Measurements from ENCODE around the gene GCGR. TPM values are rescaled to one million over a fixed set of nuclear protein-coding genes. Genes with fewer than 3 reads are reported as not detected.

GCGR gene
- total RNA-seq, 1 donor from 2014 or later = not detected

DNA sequence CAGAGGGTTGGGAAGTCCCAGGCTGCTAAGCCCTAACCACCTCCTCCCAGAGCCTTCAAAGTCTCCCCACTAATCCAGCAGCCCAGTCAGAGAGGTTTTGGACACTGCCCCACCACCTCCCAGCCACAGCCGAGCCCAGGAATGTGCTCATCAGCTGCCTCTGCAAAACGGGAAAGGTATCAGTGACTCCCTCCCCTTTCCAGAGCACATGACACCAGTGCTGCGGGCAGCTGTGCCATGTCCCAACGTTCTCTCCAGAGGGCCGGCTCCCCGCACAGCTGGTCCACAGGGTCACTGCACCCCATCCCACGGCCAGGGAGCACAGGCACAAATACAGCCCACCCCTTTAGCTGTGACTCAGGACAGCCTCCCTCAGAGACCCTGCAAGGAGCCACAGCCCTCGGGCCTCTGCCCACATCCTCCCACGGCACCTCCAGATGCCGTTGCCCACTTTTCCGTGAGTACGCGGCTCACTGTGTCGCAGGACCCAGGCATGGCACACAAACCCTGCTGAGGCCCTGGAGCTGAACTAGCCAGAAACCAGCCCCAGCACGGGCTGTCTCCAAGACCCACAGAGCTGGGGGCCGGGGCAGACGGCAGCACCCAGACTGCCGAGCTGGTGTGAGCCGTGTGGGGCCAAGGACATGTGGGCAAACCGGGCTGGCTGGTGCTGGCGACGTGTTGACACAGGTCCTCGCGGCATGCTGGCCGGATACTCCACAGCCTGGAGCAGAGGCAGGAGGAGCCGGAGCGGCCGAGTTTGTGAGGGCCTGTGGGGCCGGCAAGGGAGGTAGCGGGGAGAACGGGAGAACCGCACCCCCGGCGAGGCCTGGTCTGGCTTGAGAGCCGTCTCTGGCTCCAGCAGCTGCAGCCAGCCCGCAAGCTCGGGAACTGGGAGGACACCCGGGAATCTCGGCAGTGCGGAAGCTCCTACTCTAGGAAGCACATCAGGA, 37.2 kb downstream of the GCGR start:
- Mint-ChIP-seq H3K36me3 (ENCODE audit: low read depth, unreplicated experiment) (peaks cover 10% of the 10 kb centered on the region), H3K27me3 (ENCODE audit: low read depth, unreplicated experiment) (no peaks in the 10 kb centered on the region), H3K9me3 (ENCODE audit: unreplicated experiment) (no peaks in the 10 kb centered on the region), H3K4me3 (ENCODE audit: unreplicated experiment) (no peak overlapping the region), H3K27ac (ENCODE audit: unreplicated experiment) (no peak overlapping the region), H3K4me1 (ENCODE audit: low read depth, unreplicated experiment) (no peaks in the 10 kb centered on the region)
- no peaks in the 10 kb centered on the region for H3K9me3 ChIP-seq (ENCODE audit: insufficient read depth, low read depth, low read length)
- peaks cover 48% of the 10 kb centered on the region for H4K20me1 ChIP-seq (ENCODE audit: insufficient read depth, low read length)
- H3K9ac ChIP-seq (ENCODE audit: low read length) = no peak overlapping the region
- no peaks in the 10 kb centered on the region for H3K27me3 ChIP-seq (ENCODE audit: insufficient read depth, low read length)
- H3K79me2 ChIP-seq (ENCODE audit: insufficient read depth, low read length) = no peaks in the 10 kb centered on the region
- no peak overlapping the region for H3K4me2 ChIP-seq (ENCODE audit: low read length)
- no peaks in the 10 kb centered on the region for H3K4me1 ChIP-seq (ENCODE audit: insufficient read depth, low read length)
- DNase-seq (ENCODE audit: low read depth) (no peak), FAIRE-seq (no peak)
- TF ChIP-seq, protein P1, sequence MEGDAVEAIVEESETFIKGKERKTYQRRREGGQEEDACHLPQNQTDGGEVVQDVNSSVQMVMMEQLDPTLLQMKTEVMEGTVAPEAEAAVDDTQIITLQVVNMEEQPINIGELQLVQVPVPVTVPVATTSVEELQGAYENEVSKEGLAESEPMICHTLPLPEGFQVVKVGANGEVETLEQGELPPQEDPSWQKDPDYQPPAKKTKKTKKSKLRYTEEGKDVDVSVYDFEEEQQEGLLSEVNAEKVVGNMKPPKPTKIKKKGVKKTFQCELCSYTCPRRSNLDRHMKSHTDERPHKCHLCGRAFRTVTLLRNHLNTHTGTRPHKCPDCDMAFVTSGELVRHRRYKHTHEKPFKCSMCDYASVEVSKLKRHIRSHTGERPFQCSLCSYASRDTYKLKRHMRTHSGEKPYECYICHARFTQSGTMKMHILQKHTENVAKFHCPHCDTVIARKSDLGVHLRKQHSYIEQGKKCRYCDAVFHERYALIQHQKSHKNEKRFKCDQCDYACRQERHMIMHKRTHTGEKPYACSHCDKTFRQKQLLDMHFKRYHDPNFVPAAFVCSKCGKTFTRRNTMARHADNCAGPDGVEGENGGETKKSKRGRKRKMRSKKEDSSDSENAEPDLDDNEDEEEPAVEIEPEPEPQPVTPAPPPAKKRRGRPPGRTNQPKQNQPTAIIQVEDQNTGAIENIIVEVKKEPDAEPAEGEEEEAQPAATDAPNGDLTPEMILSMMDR (IDR thresholded peaks at IDR 0.05; ENCODE audit: insufficient read depth, low read depth, low read length) = no peak
- TF ChIP-seq EZH2 (IDR thresholded peaks at IDR 0.05; ENCODE audit: insufficient read depth, low read length) = no peak
- H3K36me3 ChIP-seq (ENCODE audit: insufficient read depth, low read length) = peaks cover 23% of the 10 kb centered on the region
- H3K4me3 ChIP-seq (ENCODE audit: insufficient read depth, low read depth, low read length) = no peak overlapping the region
- H2AFZ ChIP-seq (ENCODE audit: low read depth, low read length) = no peak overlapping the region
- H3K27ac ChIP-seq (ENCODE audit: low read depth, low read length) = no peak overlapping the region

DNA sequence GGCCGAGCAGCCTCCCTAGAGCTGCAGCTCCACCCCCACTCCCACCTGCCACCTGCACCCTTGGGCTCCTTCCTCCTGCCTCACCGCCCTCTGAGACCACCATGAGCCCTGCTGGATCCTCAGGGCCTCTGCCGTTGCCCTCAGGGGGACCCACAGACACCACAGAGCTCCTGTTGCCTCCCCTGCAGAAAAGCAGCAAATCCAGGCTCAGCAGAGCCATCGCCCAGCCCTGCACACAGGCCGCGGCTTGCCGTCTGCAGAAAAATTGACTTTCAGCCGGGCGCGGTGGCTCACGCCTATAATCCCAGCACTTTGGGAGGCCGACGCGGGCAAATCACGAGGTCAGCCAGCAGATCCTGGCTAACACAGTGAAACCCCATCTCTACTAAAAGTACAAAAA, 37.9 kb downstream of the GCGR start:
- TF ChIP-seq, protein P1 (IDR thresholded peaks at IDR 0.05; ENCODE audit: insufficient read depth, low read depth, low read length) = no peak
- no peak for TF ChIP-seq EZH2 (IDR thresholded peaks at IDR 0.05; ENCODE audit: insufficient read depth, low read length)
- peaks cover 13% of the 10 kb centered on the region for H3K36me3 Mint-ChIP-seq (ENCODE audit: low read depth, unreplicated experiment)
- no peaks in the 10 kb centered on the region for H3K27me3 ChIP-seq (ENCODE audit: insufficient read depth, low read length)
- H3K4me3 ChIP-seq (ENCODE audit: insufficient read depth, low read depth, low read length) = no peak overlapping the region
- no peak overlapping the region for H2AFZ ChIP-seq (ENCODE audit: low read depth, low read length)
- H4K20me1 ChIP-seq (ENCODE audit: insufficient read depth, low read length) = peaks cover 56% of the 10 kb centered on the region
- H3K36me3 ChIP-seq (ENCODE audit: insufficient read depth, low read length) = peaks cover 30% of the 10 kb centered on the region
- no peak overlapping the region for H3K27ac ChIP-seq (ENCODE audit: low read depth, low read length)
- no peak overlapping the region for H3K4me3 Mint-ChIP-seq (ENCODE audit: unreplicated experiment)
- no peaks in the 10 kb centered on the region for H3K9me3 Mint-ChIP-seq (ENCODE audit: unreplicated experiment)
- FAIRE-seq = no peak
- no peaks in the 10 kb centered on the region for H3K4me1 Mint-ChIP-seq (ENCODE audit: low read depth, unreplicated experiment)
- H3K9ac ChIP-seq (ENCODE audit: low read length) = no peak overlapping the region
- no peak for DNase-seq (ENCODE audit: low read depth)
- no peak overlapping the region for H3K4me2 ChIP-seq (ENCODE audit: low read length)
- H3K27me3 Mint-ChIP-seq (ENCODE audit: low read depth, unreplicated experiment) = no peaks in the 10 kb centered on the region
- no peaks in the 10 kb centered on the region for H3K4me1 ChIP-seq (ENCODE audit: insufficient read depth, low read length)
- no peaks in the 10 kb centered on the region for H3K79me2 ChIP-seq (ENCODE audit: insufficient read depth, low read length)
- no peaks in the 10 kb centered on the region for H3K9me3 ChIP-seq (ENCODE audit: insufficient read depth, low read depth, low read length)
- H3K27ac Mint-ChIP-seq (ENCODE audit: unreplicated experiment) = no peak overlapping the region

DNA sequence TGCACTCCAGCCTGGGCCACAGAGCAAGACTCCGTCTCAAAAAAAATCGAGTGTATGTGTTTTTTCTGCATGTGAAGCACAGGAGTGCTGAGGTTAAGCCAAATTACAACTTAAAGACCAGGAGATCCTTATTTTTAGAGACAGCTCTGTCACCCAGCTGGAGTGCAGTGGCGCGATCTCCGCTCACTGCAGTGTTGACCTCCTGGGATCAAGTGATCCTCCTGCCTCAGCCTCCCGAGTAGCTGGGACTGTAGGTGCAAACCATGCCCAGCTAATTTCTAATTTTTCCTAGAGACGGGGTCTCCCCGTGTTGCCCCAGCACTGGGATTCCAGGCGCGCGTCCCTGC, 38.4 kb downstream of the GCGR start:
- no peak overlapping the region for H3K27ac ChIP-seq (ENCODE audit: low read depth, low read length)
- H3K79me2 ChIP-seq (ENCODE audit: insufficient read depth, low read length) = peaks cover 4% of the 10 kb centered on the region
- H3K4me3 ChIP-seq (ENCODE audit: insufficient read depth, low read depth, low read length) = no peak overlapping the region
- H3K4me2 ChIP-seq (ENCODE audit: low read length) = no peak overlapping the region
- Mint-ChIP-seq H3K27ac (ENCODE audit: unreplicated experiment) (no peak overlapping the region), H3K4me3 (ENCODE audit: unreplicated experiment) (no peak overlapping the region), H3K27me3 (ENCODE audit: low read depth, unreplicated experiment) (no peaks in the 10 kb centered on the region), H3K9me3 (ENCODE audit: unreplicated experiment) (no peaks in the 10 kb centered on the region), H3K4me1 (ENCODE audit: low read depth, unreplicated experiment) (no peaks in the 10 kb centered on the region), H3K36me3 (ENCODE audit: low read depth, unreplicated experiment) (peaks cover 13% of the 10 kb centered on the region)
- H2AFZ ChIP-seq (ENCODE audit: low read depth, low read length) = no peak overlapping the region
- peaks cover 34% of the 10 kb centered on the region for H3K36me3 ChIP-seq (ENCODE audit: insufficient read depth, low read length)
- H3K4me1 ChIP-seq (ENCODE audit: insufficient read depth, low read length) = no peaks in the 10 kb centered on the region
- H4K20me1 ChIP-seq (ENCODE audit: insufficient read depth, low read length) = peaks cover 61% of the 10 kb centered on the region
- TF ChIP-seq, protein P1 (IDR thresholded peaks at IDR 0.05; ENCODE audit: insufficient read depth, low read depth, low read length) = no peak
- TF ChIP-seq EZH2 (IDR thresholded peaks at IDR 0.05; ENCODE audit: insufficient read depth, low read length) = no peak
- DNase-seq (ENCODE audit: low read depth) (no peak), FAIRE-seq (no peak)
- H3K9me3 ChIP-seq (ENCODE audit: insufficient read depth, low read depth, low read length) = no peaks in the 10 kb centered on the region
- no peak overlapping the region for H3K9ac ChIP-seq (ENCODE audit: low read length)
- no peaks in the 10 kb centered on the region for H3K27me3 ChIP-seq (ENCODE audit: insufficient read depth, low read length)

All from astrocyte (in vitro differentiated cells and primary cell).